Ishikawa (cell line): Measurements from ENCODE around the gene TPSG1.

Experiments used
- CEBPB ChIP-seq: IDR thresholded peaks from 2 replicates; pipeline ENCODE4 v1.6.1; 2012
- CREB1 ChIP-seq: IDR thresholded peaks from 2 replicates; pipeline ENCODE4 v1.6.1; 2012; ENCODE audit warnings: low read depth
- EGR1 ChIP-seq: IDR thresholded peaks from 2 replicates; pipeline ENCODE4 v1.6.1; 2012
- EP300 ChIP-seq: IDR thresholded peaks from 2 replicates; pipeline ENCODE4 v1.6.1; 2012; ENCODE audit warnings: borderline replicate concordance
- FOXM1 ChIP-seq: IDR thresholded peaks from 2 replicates; pipeline ENCODE4 v1.6.1; 2012; ENCODE audit warnings: low read depth, borderline replicate concordance
- MAX ChIP-seq: IDR thresholded peaks from 2 replicates; pipeline ENCODE4 v1.6.1; 2012
- NFIC ChIP-seq: IDR thresholded peaks from 2 replicates; pipeline ENCODE4 v1.6.1; 2012
- RAD21 ChIP-seq: IDR thresholded peaks from 2 replicates; pipeline ENCODE4 v1.6.1; 2012; ENCODE audit warnings: low read depth
- REST ChIP-seq: IDR thresholded peaks from 2 replicates; pipeline ENCODE4 v1.6.1; 2012; ENCODE audit warnings: low read depth, mild to moderate bottlenecking
- TAF1 ChIP-seq: IDR thresholded peaks from 2 replicates; pipeline ENCODE4 v1.6.1; 2012; ENCODE audit warnings: low read depth, mild to moderate bottlenecking
- TCF12 ChIP-seq: IDR thresholded peaks from 2 replicates; pipeline ENCODE4 v1.6.1; 2012; ENCODE audit warnings: low read depth
- TEAD4 ChIP-seq: IDR thresholded peaks from 2 replicates; pipeline ENCODE4 v1.6.1; 2012
- USF1 ChIP-seq: IDR thresholded peaks from 2 replicates; pipeline ENCODE4 v1.6.1; 2012
- YY1 ChIP-seq: IDR thresholded peaks from 2 replicates; pipeline ENCODE4 v1.6.1; 2012; ENCODE audit warnings: low read depth
- ZBTB7A ChIP-seq: IDR thresholded peaks from 2 replicates; pipeline ENCODE4 v1.6.1; 2012; ENCODE audit warnings: low read depth

Gene TPSG1

GRCh38 chr16:1193143-1193824, 31.8 kb downstream of the TPSG1 start:
- TF ChIP-seq YY1 (no peak), MAX (peak; percentile 60)

- TF ChIP-seq REST (no peak), MAX (no peak), NFIC (no peak), TEAD4 (no peak), TCF12 (no peak)
Measured at GRCh38 chr16:1192384-1193073, 32.5 kb downstream of the TPSG1 start.

GRCh38 chr16:1189455-1189854, 35.6 kb downstream of the TPSG1 start:
- TF ChIP-seq TCF12: no peak
- TF ChIP-seq REST: no peak
- TF ChIP-seq ZBTB7A: no peak
- TF ChIP-seq TEAD4: no peak
- TF ChIP-seq FOXM1: no peak
- no peak for TF ChIP-seq RAD21
- no peak for TF ChIP-seq EGR1
- TF ChIP-seq YY1: no peak
- no peak for TF ChIP-seq MAX
- no peak for TF ChIP-seq USF1
- no peak for TF ChIP-seq NFIC
- no peak for TF ChIP-seq CREB1
- TF ChIP-seq CEBPB: no peak
- TF ChIP-seq TAF1: no peak
- TF ChIP-seq EP300: no peak

GRCh38 chr16:1188432-1189189, 36.5 kb downstream of the TPSG1 start:
- no peak for TF ChIP-seq CREB1
- no peak for TF ChIP-seq TAF1
- 0 out of 2 replicates have a peak, but pooled peaks have one; percentile 25 for TF ChIP-seq MAX
- peak; percentile 98 for TF ChIP-seq REST
- peak; percentile 51; the same call in 1 of the 2 replicates for TF ChIP-seq ZBTB7A
